ENCODE results near the gene KIAA0319L. TPM values are rescaled to one million over a fixed set of nuclear protein-coding genes. Genes with fewer than 3 reads are reported as not detected.

Gene KIAA0319L
- total RNA-seq, 1 donor from 2014 or later, result 64.4 TPM

- DNase-seq, result no peak
Measured at GRCh38 chr1:35536556-35537162, 20.5 kb downstream of the KIAA0319L start.

- DNase-seq, result no peak
Measured at GRCh38 chr1:35535243-35535642, 22.0 kb downstream of the KIAA0319L start.

GRCh38 chr1:35533586-35533985 is 23.6 kb downstream of the KIAA0319L start:
- no peak for DNase-seq

- DNase-seq, result peak; percentile 20
Measured at GRCh38 chr1:35532497-35533223, 24.5 kb downstream of the KIAA0319L start.

- no peak for DNase-seq
Measured at GRCh38 chr1:35531368-35531767, 25.8 kb downstream of the KIAA0319L start.

- no peak for DNase-seq
Measured at GRCh38 chr1:35530946-35531345, 26.3 kb downstream of the KIAA0319L start.

GRCh38 chr1:35530168-35530567 is 27.0 kb downstream of the KIAA0319L start:
- DNase-seq, result no peak

- peak; percentile 53 for DNase-seq
Measured at GRCh38 chr1:35524106-35524505, 33.1 kb downstream of the KIAA0319L start.

- no peak for DNase-seq
Measured at GRCh38 chr1:35519432-35519831, 37.8 kb downstream of the KIAA0319L start.

GRCh38 chr1:35518183-35518582 is 39.0 kb downstream of the KIAA0319L start:
- no peak for DNase-seq

- no peak for DNase-seq
Measured at GRCh38 chr1:35511305-35511704, 45.9 kb downstream of the KIAA0319L start.

- DNase-seq, result no peak
Measured at GRCh38 chr1:35509558-35509957, 47.6 kb downstream of the KIAA0319L start.

- DNase-seq, result no peak
Measured at GRCh38 chr1:35507947-35508346, 49.3 kb downstream of the KIAA0319L start.

- no peak for DNase-seq
Measured at GRCh38 chr1:35506960-35507912, 50.0 kb downstream of the KIAA0319L start.

- DNase-seq, result no peak
Measured at GRCh38 chr1:35505911-35506798, 51.0 kb downstream of the KIAA0319L start.

- DNase-seq, result no peak
Measured at GRCh38 chr1:35502242-35502641, 55.0 kb downstream of the KIAA0319L start.

GRCh38 chr1:35500439-35500838 is 56.8 kb downstream of the KIAA0319L start:
- DNase-seq, result no peak

- no peak for DNase-seq
Measured at GRCh38 chr1:35499652-35500176, 57.5 kb downstream of the KIAA0319L start.

- DNase-seq, result no peak
Measured at GRCh38 chr1:35499231-35499630, 58.0 kb downstream of the KIAA0319L start.

- no peak for DNase-seq
Measured at GRCh38 chr1:35497571-35497970, 59.6 kb downstream of the KIAA0319L start.

- DNase-seq, result no peak
Measured at GRCh38 chr1:35490250-35490649, 67.0 kb downstream of the KIAA0319L start.

GRCh38 chr1:35488336-35488735 is 68.9 kb downstream of the KIAA0319L start:
- DNase-seq, result no peak

Measured in tongue (tissue), 2 donors.